SU-DHL-6 (cell line): ENCODE data around the gene RAD9B.

ENCODE experiments used
- H2AFZ ChIP-seq: fragments of 200-600 bp; sonication (generic); 2 replicates; pipeline ENCODE4 v1.6.1; 2014; ENCODE audit warnings: low read depth, mild to moderate bottlenecking, moderate library complexity, mixed read lengths, antibody characterized with exemption, low read length; ENCODE audit not compliant: severe bottlenecking
- H3F3A ChIP-seq: fragments of 200-600 bp; shearing (Covaris generic); 2 replicates; pipeline ENCODE4 v1.6.0; 2016; ENCODE audit warnings: antibody characterized with exemption, mild to moderate bottlenecking; ENCODE audit not compliant: insufficient read depth
- H3K27ac ChIP-seq: fragments of 200-600 bp; sonication (generic); 2 replicates; pipeline ENCODE4 v1.5.1; 2016; ENCODE audit warnings: low read depth, mild to moderate bottlenecking, low read length, moderate library complexity, mixed read lengths
- H3K27me3 ChIP-seq: fragments of 200-600 bp; sonication (generic), shearing (Covaris generic); 2 replicates; pipeline ENCODE4 v1.6.0; 2014; ENCODE audit warnings: mild to moderate bottlenecking, low read length
- H3K36me3 ChIP-seq: fragments of 200-600 bp; sonication (generic); 2 replicates; pipeline ENCODE4 v1.6.1; 2014; ENCODE audit warnings: mild to moderate bottlenecking, low read length, mixed read lengths
- H3K4me2 ChIP-seq: fragments of 300-600, 200-600 bp; shearing (Covaris generic), sonication (generic); 2 replicates; pipeline ENCODE4 v1.6.0; 2014; ENCODE audit warnings: low read length, low read depth, mild to moderate bottlenecking; ENCODE audit not compliant: poor library complexity, severe bottlenecking
- H3K4me3 ChIP-seq: fragments of 200-600 bp; sonication (generic); 2 replicates; pipeline ENCODE4 v1.5.1; 2014; ENCODE audit warnings: antibody characterized with exemption, low read length, mild to moderate bottlenecking, mixed read lengths; ENCODE audit not compliant: insufficient read depth, poor library complexity, severe bottlenecking
- H3K79me2 ChIP-seq: fragments of 200-600 bp; sonication (generic); 2 replicates; pipeline ENCODE4 v1.6.1; 2014; ENCODE audit warnings: mild to moderate bottlenecking, low read length, moderate library complexity; ENCODE audit not compliant: insufficient read depth
- H3K9ac ChIP-seq: fragments of 200-600 bp; sonication (generic); 2 replicates; pipeline ENCODE4 v1.7.0; 2014; ENCODE audit warnings: mild to moderate bottlenecking, low read length
- H3K9me2 ChIP-seq: fragments of 200-600 bp; sonication (generic); replicated peaks from 2 replicates; pipeline ENCODE4 v1.6.1; 2014; ENCODE audit warnings: low read length; ENCODE audit not compliant: insufficient read depth
- H3K9me3 ChIP-seq: fragments of 200-600 bp; sonication (generic); 2 replicates; pipeline ENCODE4 v1.6.1; 2014; ENCODE audit warnings: low read length, mixed read lengths; ENCODE audit not compliant: insufficient read depth
- H4K20me1 ChIP-seq: fragments of 200-600 bp; sonication (generic); 2 replicates; pipeline ENCODE4 v1.6.1; 2014; ENCODE audit warnings: low read depth, mild to moderate bottlenecking, antibody characterized with exemption, low read length, moderate library complexity, mixed read lengths
- CTCF ChIP-seq: fragments of 200-600 bp; sonication (generic); IDR thresholded peaks from one replicate; pipeline ENCODE4 v1.5.1; 2017; ENCODE audit warnings: antibody characterized with exemption, mild to moderate bottlenecking, low read length, moderate library complexity; ENCODE audit not compliant: insufficient read depth, poor library complexity, severe bottlenecking
- EZH2phosphoT487 ChIP-seq: fragments of 200-600 bp; sonication (generic), shearing (Covaris generic); conservative IDR thresholded peaks from 2 replicates; pipeline ENCODE4 v1.6.1; 2018; ENCODE audit warnings: mild to moderate bottlenecking, antibody characterized with exemption, low read length, moderate library complexity, mixed read lengths

Gene RAD9B

GRCh38 chr12:110547090-110547489 lies 45.0 kb downstream of the RAD9B start:
- Histone ChIP-seq H3K79me2 (peaks cover 58% of the 10 kb centered on the region), H3K9me3 (no peaks in the 10 kb centered on the region), H3K4me3 (no peak overlapping the region), H3K36me3 (0 out of 2 replicates have a peak, but pooled peaks cover 17% of the 10 kb centered on the region), H3K27ac (no peak overlapping the region), H3F3A (no peaks in the 10 kb centered on the region), H3K4me2 (no peak overlapping the region), H2AFZ (no peak overlapping the region), H4K20me1 (no peaks in the 10 kb centered on the region), H3K9ac (no peak overlapping the region), H3K9me2 (no peaks in the 10 kb centered on the region), H3K27me3 (no peaks in the 10 kb centered on the region)
- TF ChIP-seq EZH2phosphoT487 (no peak), CTCF (no peak)

DNA sequence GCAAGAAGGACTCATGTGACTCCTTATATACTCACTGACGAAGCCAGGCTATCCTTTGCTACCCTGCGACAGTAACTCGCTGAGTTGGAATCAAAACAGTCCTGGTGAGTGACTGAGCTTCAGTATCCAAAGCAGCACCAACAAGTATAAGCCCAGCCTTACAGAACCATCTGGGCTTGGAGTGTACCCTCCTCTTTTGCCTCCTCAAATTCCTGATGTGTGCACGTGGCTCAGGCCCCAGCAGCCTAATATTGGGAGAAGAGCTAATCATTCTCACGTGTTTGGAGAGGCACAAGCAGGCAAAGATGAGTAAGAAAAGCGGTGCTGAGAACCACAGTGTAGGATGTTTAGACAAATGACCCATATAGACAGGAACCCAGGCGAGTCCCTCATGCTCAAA lies 46.5 kb downstream of the RAD9B start:
- Histone ChIP-seq H3K27ac (no peak overlapping the region), H3K36me3 (0 out of 2 replicates have a peak, but pooled peaks cover 17% of the 10 kb centered on the region), H3K27me3 (no peaks in the 10 kb centered on the region), H3K9me2 (no peaks in the 10 kb centered on the region), H3K9me3 (no peaks in the 10 kb centered on the region), H2AFZ (no peak overlapping the region), H3F3A (no peaks in the 10 kb centered on the region), H3K4me3 (no peak overlapping the region), H3K9ac (no peak overlapping the region), H4K20me1 (no peaks in the 10 kb centered on the region), H3K79me2 (peaks cover 72% of the 10 kb centered on the region), H3K4me2 (no peak overlapping the region)
- TF ChIP-seq EZH2phosphoT487: no peak
- no peak for TF ChIP-seq CTCF

- H3K9me2 ChIP-seq: no peaks in the 10 kb centered on the region
- no peaks in the 10 kb centered on the region for H3K9me3 ChIP-seq
- H4K20me1 ChIP-seq: no peaks in the 10 kb centered on the region
- peaks cover 82% of the 10 kb centered on the region for H3K79me2 ChIP-seq
- H3K4me3 ChIP-seq: no peak overlapping the region
- 0 out of 2 replicates have a peak, but pooled peaks cover 17% of the 10 kb centered on the region for H3K36me3 ChIP-seq
- H3K4me2 ChIP-seq: no peak overlapping the region
- TF ChIP-seq CTCF: no peak
- no peak overlapping the region for H3K9ac ChIP-seq
- H2AFZ ChIP-seq: no peak overlapping the region
- no peak overlapping the region for H3K27ac ChIP-seq
- H3F3A ChIP-seq: no peaks in the 10 kb centered on the region
- H3K27me3 ChIP-seq: no peaks in the 10 kb centered on the region
Measured at GRCh38 chr12:110549716-110550115, 47.6 kb downstream of the RAD9B start.
